Pancreas (tissue), 10 donors: ENCODE data around the gene PCSK4. TPM values are rescaled to one million over a fixed set of nuclear protein-coding genes. Genes with fewer than 3 reads are reported as not detected.

Experiments used
- ATAC-seq, 4 donors: fragments of 200-7000 bp; cut with Tn5 transposase; one replicate each; pipeline versions ENCODE4 v1.8.0 to v1.9.1; 2020; ENCODE audit warnings: mild to moderate bottlenecking in 4 of 4, moderate library complexity in 4 of 4
- DNase-seq, 6 donors: peaks; one replicate each; pipeline ENCODE4 v3.0.0-alpha.2; 2020
- FAIRE-seq: peaks from 2 replicates; lab custom pipeline; 2012; peaks lifted over from hg19 to GRCh38; lab: Jason Lieb, UNC
- H3K27ac ChIP-seq, 4 donors: fragments of 200-600 bp; sonication (generic); 1 replicate in 3 of 4; 2 replicates in 1 of 4; pipeline versions ENCODE4 v1.5.0 to v1.8.0; 2020
- H3K27me3 ChIP-seq, 4 donors: fragments of 200-600 bp; one replicate each; pipeline ENCODE4 v1.8.0; 2021
- H3K36me3 ChIP-seq, 3 donors: fragments of 200-600 bp; sonication (generic) in 1 of 3; one replicate each; pipeline versions ENCODE4 v1.5.0 to v1.8.0; 2020 to 2021
- H3K4me1 ChIP-seq, 3 donors: fragments of 200-600 bp; one replicate each; pipeline ENCODE4 v1.8.0; 2021
- H3K4me3 ChIP-seq, 4 donors: fragments of 200-600 bp; sonication (generic) in 2 of 4; one replicate each; pipeline versions ENCODE4 v1.5.0 to v1.8.0; 2020 to 2021
- H3K9me3 ChIP-seq, 4 donors: fragments of 200-600 bp; one replicate each; pipeline ENCODE4 v1.8.0; 2021
- CTCF ChIP-seq, 4 donors: fragments of 200-600 bp; sonication (generic) in 3 of 4; IDR thresholded peaks; one replicate each; pipeline versions ENCODE4 v1.5.0 to v1.8.0; 2021; ENCODE audit warnings: antibody characterized with exemption in 4 of 4
- WGBS, 2 donors: extraction: QIAGEN DNeasy Blood & Tissue Kit; methylation state at CpG; one replicate each; pipeline ENCODE4 v1.1.7; 2013; 5-methylcytosine and 5-hydroxymethylcytosine counted together
- intact Hi-C, 3 donors: fragments of 100-400 bp; cut with DNase I; formaldehyde crosslinking; loops; one replicate each; pipeline versions ENCODE4 v1.11.1 to v1.14.2; 2022
- polyA plus RNA-seq, 2 donors: library from polyadenylated mRNA; stranded (reverse); fragments of 200-250 nt; gene quantifications; one replicate each; pipeline ENCODE4 v1.2.3, GENCODE V29; 2013
- total RNA-seq, 6 donors: library from RNA; stranded (reverse); fragmentation: NEBNext Ultra II Directional in 4 of 6; extraction: Animal tissue kit (Norgen Biotek cat#: 25700) in 4 of 6; gene quantifications; one replicate each; pipeline versions ENCODE4 v1.2.1 to v1.2.4, GENCODE V29; 2021 to 2023
- donor health status: healthy with polysubstance abuse.
- donor health status: DM: no; HTN: no; CAD: no; lungs with moderate emphysema.
- donor health status: DM: no; HTN: no; CAD: no.
- donor health status: control.
- donor health status: control.
- donor health status: Bipolar disorder and iron deficiency.
- donor health status: DM: yes; HTN: yes; CAD: no.
- donor health status: DM: no; HTN: no; CAD: no.
- donor health status: DM: no; HTN: no; CAD: no.
- donor health status: DM: yes; HTN: yes; CAD: no.

The PCSK4 gene
- total and polyA plus RNA-seq, 8 donors = 1.5 to 11.5 (median 2.4) TPM

DNA sequence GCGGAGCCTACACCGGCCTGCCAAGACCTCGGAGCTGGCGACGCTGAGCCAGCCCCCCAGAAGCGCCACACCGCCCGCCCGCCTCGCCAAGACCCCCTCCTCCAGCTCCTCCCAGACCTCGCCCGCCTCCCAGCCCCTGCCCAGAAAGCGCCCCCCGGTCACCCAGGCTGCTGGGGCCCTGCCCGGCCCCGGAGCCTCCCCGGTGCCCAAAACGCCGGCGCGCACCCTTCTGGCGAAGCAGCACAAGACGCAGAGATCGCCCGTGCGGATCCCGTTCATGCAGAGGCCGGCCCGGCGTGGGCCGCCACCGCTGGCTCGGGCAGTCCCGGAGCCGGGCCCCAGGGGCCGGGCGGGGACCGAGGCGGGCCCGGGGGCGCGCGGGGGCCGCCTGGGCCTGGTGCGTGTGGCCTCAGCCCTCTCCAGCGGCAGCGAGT lies 21.3 kb downstream of the PCSK4 start:
- Histone ChIP-seq H3K27me3 (peaks cover 0 to 30% (median 5%) of the 10 kb centered on the region in 4 donors), H3K4me3 (peak overlapping the region in 2 of 4 donors; percentile 16 to 30), H3K27ac (no peak overlapping the region), H3K9me3 (no peaks in the 10 kb centered on the region), H3K4me1 (peaks cover 16 to 35% (median 35%) of the 10 kb centered on the region in 3 donors), H3K36me3 (no peaks in the 10 kb centered on the region)
- no peak for FAIRE-seq
- peak in 3 of 6 donors; percentile 53 to 88 (median 78) for DNase-seq
- no peak for TF ChIP-seq CTCF (IDR thresholded peaks at IDR 0.05)
- ATAC-seq = peak in 2 of 4 donors; percentile 4 to 18
- intact Hi-C loops = no loop called here
- whole genome bisulfite sequencing, 2 donors = 0 to 2% methylated on average over 17 to 47 of the region's 47 CpGs

DNA sequence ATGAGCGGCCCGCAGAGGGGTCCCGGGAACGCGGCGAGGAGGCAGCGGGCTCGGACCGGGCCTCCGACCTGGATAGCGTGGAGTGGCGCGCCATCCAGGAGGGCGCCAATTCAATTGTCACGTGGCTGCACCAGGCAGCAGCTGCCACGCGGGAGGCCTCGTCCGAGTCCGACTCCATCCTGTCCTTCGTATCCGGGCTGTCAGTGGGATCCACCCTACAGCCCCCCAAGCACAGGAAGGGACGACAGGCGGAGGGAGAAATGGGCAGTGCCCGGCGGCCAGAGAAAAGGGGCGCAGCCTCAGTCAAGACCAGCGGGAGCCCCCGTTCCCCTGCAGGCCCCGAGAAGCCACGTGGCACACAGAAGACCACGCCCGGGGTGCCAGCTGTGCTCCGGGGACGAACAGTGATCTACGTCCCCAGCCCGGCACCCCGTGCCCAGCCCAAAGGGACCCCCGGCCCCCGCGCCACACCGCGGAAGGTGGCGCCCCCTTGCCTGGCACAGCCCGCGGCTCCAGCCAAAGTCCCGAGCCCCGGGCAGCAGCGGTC lies 21.8 kb downstream of the PCSK4 start:
- intact Hi-C loops = no loop called here
- Histone ChIP-seq H3K9me3 (no peaks in the 10 kb centered on the region), H3K27ac (no peak overlapping the region), H3K4me3 (peak overlapping the region in 1 of 4 donors; percentile 30), H3K27me3 (peaks cover 0 to 30% (median 5%) of the 10 kb centered on the region in 4 donors), H3K4me1 (peaks cover 16 to 35% (median 35%) of the 10 kb centered on the region in 3 donors), H3K36me3 (no peaks in the 10 kb centered on the region)
- FAIRE-seq = no peak
- ATAC-seq = no peak
- 7 to 8% methylated on average over 42 to 49 of the region's 49 CpGs for WGBS, 2 donors
- peak in 2 of 6 donors; percentile 57 to 77 for DNase-seq
- TF ChIP-seq CTCF (IDR thresholded peaks at IDR 0.05) = no peak

DNA sequence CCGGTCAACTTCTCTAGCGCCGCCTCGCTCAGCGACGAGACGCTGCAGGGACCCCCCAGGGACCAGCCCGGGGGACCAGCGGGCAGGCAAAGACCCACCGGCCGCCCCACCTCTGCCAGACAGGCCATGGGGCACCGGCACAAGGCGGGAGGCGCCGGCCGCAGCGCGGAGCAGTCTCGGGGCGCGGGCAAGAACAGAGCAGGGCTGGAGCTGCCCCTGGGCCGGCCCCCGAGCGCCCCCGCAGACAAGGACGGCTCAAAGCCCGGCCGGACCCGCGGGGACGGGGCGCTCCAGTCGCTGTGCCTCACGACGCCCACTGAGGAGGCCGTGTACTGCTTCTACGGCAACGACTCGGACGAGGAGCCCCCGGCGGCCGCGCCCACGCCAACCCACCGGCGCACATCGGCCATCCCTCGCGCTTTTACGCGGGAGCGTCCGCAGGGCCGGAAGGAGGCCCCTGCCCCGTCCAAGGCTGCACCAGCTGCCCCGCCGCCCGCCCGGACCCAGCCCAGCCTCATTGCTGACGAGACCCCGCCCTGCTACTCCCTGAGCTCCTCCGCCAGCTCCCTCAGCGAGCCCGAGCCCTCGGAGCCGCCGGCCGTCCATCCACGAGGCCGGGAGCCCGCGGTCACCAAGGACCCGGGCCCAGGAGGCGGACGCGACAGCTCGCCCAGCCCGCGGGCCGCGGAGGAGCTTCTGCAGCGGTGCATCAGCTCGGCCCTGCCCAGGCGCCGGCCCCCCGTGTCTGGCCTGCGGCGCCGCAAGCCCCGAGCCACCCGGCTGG lies 22.5 kb downstream of the PCSK4 start:
- intact Hi-C loops = no loop called here
- H3K4me3 ChIP-seq = peak overlapping the region in 1 of 4 donors; percentile 30
- peak in 3 of 6 donors; percentile 30 to 81 (median 57) for DNase-seq

DNA sequence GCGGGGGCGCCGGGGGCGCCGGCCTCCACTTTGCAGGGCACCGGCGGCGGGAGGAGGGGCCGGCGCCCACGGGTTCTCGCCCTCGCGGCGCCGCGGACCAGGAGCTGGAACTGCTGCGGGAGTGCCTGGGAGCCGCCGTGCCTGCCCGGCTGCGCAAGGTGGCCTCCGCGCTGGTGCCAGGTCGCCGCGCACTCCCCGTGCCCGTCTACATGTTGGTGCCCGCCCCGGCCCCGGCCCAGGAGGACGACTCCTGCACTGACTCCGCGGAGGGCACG lies 23.0 kb downstream of the PCSK4 start:
- DNase-seq (no peak), ATAC-seq (no peak), FAIRE-seq (no peak)
- H3K9me3 ChIP-seq = no peaks in the 10 kb centered on the region
- H3K27ac ChIP-seq = no peak overlapping the region
- no peaks in the 10 kb centered on the region for H3K36me3 ChIP-seq
- H3K4me3 ChIP-seq = no peak overlapping the region
- 4 to 5% methylated on average over 20 to 36 of the region's 36 CpGs for WGBS, 2 donors
- H3K4me1 ChIP-seq = peaks cover 16 to 35% (median 35%) of the 10 kb centered on the region in 3 donors
- intact Hi-C loops = no loop called here
- peaks cover 0 to 20% (median 5%) of the 10 kb centered on the region in 4 donors for H3K27me3 ChIP-seq
- TF ChIP-seq CTCF (IDR thresholded peaks at IDR 0.05) = no peak

More for the DNA sequence above, 22.5 kb downstream of the PCSK4 start:
- ATAC-seq = no peak
- FAIRE-seq = no peak
- no peak for TF ChIP-seq CTCF (IDR thresholded peaks at IDR 0.05)
- Histone ChIP-seq H3K36me3 (no peaks in the 10 kb centered on the region), H3K27ac (no peak overlapping the region), H3K4me1 (peaks cover 16 to 35% (median 35%) of the 10 kb centered on the region in 3 donors), H3K27me3 (peaks cover 0 to 25% (median 5%) of the 10 kb centered on the region in 4 donors), H3K9me3 (no peaks in the 10 kb centered on the region)
- WGBS, 2 donors = 4 to 5% methylated on average over 67 to 92 of the region's 92 CpGs
